GM18519 (cell line): ENCODE results near the gene ROBO2.

Source experiments
- ATAC-seq: cut with Tn5 transposase; IDR thresholded peaks from one replicate; pipeline ENCODE4 v1.9.1; 2021; ENCODE audit warnings: mild to moderate bottlenecking, moderate library complexity; ENCODE audit not compliant: unreplicated experiment, low FRiP score

Gene ROBO2

GRCh38 chr3:77539014-77539413 is 499.1 kb downstream of the ROBO2 start:
- ATAC-seq, result no peak

- ATAC-seq, result no peak
Observed at GRCh38 chr3:77539677-77540076, 499.8 kb downstream of the ROBO2 start.

- ATAC-seq, result no peak
Observed at GRCh38 chr3:77541203-77541922, 501.5 kb downstream of the ROBO2 start.

- ATAC-seq, result no peak
Observed at GRCh38 chr3:77546246-77546645, 506.3 kb downstream of the ROBO2 start.

- ATAC-seq, result no peak
Observed at GRCh38 chr3:77549034-77549433, 509.1 kb downstream of the ROBO2 start.

- no peak for ATAC-seq
Observed at GRCh38 chr3:77553240-77553639, 513.3 kb downstream of the ROBO2 start.

- ATAC-seq, result no peak
Observed at GRCh38 chr3:77562089-77562488, 522.2 kb downstream of the ROBO2 start.

GRCh38 chr3:77563012-77563411 is 523.1 kb downstream of the ROBO2 start:
- no peak for ATAC-seq

- no peak for ATAC-seq
Observed at GRCh38 chr3:77566055-77566454, 526.2 kb downstream of the ROBO2 start.

- no peak for ATAC-seq
Observed at GRCh38 chr3:77571971-77572715, 532.2 kb downstream of the ROBO2 start.

- no peak for ATAC-seq
Observed at GRCh38 chr3:77577264-77577663, 537.4 kb downstream of the ROBO2 start.

- no peak for ATAC-seq
Observed at GRCh38 chr3:77586216-77586615, 546.3 kb downstream of the ROBO2 start.

- ATAC-seq, result no peak
Observed at GRCh38 chr3:77588863-77589262, 549.0 kb downstream of the ROBO2 start.

- no peak for ATAC-seq
Observed at GRCh38 chr3:77590191-77590590, 550.3 kb downstream of the ROBO2 start.

GRCh38 chr3:77595371-77595870 is 555.5 kb downstream of the ROBO2 start:
- ATAC-seq, result no peak

GRCh38 chr3:77599948-77600347 is 560.0 kb downstream of the ROBO2 start:
- no peak for ATAC-seq

- ATAC-seq, result no peak
Observed at GRCh38 chr3:77601823-77602415, 562.0 kb downstream of the ROBO2 start.

GRCh38 chr3:77602722-77603121 is 562.8 kb downstream of the ROBO2 start:
- no peak for ATAC-seq

GRCh38 chr3:77605308-77605707 is 565.4 kb downstream of the ROBO2 start:
- ATAC-seq, result no peak

- no peak for ATAC-seq
Observed at GRCh38 chr3:77605865-77606264, 566.0 kb downstream of the ROBO2 start.

- no peak for ATAC-seq
Observed at GRCh38 chr3:77606372-77606771, 566.5 kb downstream of the ROBO2 start.
